HK-2 (cell line): ENCODE results near the gene AFP.

ENCODE experiments used
- DNase-seq: peaks from one replicate; pipeline ENCODE4 v3.0.0-alpha.2; 2018; ENCODE audit not compliant: unreplicated experiment

Gene AFP

GRCh38 chr4:73459048-73459421, 23.0 kb downstream of the AFP start:
- no peak for DNase-seq

DNA sequence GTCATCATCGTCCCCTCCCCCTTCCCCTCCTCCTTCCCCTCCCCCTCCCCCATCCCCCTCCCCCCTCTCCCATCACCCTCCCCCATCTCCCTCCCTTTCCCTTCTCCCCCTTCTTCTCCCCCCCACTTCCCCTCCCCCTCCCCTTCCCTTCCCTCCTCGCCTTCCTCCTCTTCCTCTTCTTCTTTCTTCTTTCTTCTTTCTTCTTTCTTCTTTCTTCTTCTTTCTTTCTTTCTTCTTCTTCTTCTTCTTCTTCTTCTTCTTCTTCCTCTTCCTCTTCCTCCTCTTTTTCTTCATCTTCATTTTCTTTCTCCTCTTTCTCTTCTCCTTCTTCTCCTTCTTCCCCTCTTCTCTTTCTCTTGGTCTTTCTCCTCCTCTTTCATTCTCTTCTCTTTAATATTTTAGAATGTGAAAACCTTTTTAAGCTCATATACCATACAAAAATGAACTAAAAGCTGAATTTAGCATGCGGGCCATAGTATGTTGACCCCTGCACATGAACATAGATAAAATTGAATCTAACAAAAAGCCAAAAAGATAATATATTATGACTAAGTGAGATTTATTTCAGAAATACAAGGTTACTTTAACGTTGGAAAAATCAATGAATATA, 25.0 kb downstream of the AFP start:
- DNase-seq, result no peak

DNA sequence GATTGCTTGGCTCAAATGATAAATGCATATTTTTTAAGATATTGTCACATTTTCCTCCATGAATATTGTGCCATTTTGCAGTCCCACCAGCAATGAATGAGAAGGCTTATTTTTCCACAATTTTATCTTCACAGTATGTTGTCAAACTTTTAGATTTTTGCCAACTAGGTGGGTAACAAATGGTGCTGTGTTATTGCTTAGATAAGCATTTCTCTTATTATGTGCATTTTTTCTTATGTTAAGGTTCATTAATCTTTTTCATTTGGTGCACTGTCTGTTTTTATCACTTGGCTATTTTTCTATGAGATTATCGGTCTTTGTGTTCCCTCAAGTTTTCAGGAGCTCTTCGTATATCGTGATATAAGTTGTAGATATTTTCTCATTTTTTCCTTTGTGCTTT, 32.1 kb downstream of the AFP start:
- DNase-seq, result no peak

DNA sequence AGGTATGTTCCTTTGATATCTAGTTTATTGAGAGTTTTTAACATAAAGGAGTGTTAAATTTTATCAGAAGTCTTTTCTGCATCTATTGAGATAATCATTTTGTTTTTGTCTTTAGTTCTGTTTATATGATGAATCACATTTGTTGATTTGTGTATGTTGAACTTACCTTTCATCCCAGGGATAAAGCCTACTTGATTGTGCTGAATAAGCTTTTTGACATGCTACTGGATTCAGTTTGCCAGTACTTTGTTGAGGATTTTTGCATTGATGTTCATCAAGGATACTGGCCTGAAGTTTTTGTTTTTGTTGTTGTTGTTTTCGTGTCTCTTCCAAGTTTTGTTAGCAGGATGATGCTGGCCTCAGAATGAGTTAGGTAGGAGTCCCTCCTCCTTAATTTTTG, 34.7 kb downstream of the AFP start:
- DNase-seq, result no peak

DNA sequence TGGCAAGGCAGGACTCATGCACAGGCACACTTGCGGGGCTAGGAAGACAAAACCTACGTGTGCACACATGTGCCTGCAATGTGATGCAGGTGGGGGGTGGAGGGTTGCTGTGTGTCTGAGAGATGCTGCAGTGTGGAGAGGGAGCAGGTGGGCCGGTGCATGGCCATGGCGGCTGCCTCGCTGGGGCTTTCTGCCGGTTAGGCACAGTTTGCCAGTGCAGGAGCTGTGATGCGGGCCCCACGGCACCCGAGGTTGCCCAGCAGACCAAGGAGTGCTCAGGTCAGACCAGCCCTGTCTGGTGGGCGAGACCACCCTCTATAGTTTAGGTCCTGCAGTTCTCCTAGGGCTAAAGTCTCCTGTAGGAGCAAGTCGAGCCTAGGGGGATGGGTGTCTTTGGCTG, 41.2 kb downstream of the AFP start:
- no peak for DNase-seq

- DNase-seq, result no peak
These were observed 43.3 kb downstream of the AFP start for GRCh38 chr4:73479323-73479722.

DNA sequence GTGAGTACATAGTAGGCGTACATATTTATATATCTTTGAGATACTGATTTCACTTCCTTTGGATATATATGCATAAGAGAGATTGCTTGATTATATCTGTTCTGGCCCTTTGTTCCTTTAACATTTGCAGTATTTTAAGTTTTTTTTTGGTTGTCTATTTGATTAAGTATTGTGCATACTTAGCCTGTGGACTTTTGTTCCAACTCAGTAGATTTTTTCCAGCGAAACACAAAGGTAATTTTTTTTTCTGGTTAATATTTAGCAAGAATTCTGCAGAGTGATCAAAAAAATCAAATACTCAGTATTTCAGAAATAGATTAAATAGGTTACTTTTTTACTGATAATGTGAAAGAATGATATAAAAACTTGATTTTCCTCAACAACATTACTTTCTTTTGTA, 45.3 kb downstream of the AFP start, which contains the start of gene AFM:
TSS of gene AFM (plus strand) at position 388 of the 400 bp plus-strand sequence. CDS start 31 bp downstream, outside the sequence.
- no peak for DNase-seq

- no peak for DNase-seq
These were observed 49.1 kb downstream of the AFP start for GRCh38 chr4:73485085-73485484.

- no peak for DNase-seq
These were observed 49.6 kb downstream of the AFP start for GRCh38 chr4:73485596-73485995.

DNA sequence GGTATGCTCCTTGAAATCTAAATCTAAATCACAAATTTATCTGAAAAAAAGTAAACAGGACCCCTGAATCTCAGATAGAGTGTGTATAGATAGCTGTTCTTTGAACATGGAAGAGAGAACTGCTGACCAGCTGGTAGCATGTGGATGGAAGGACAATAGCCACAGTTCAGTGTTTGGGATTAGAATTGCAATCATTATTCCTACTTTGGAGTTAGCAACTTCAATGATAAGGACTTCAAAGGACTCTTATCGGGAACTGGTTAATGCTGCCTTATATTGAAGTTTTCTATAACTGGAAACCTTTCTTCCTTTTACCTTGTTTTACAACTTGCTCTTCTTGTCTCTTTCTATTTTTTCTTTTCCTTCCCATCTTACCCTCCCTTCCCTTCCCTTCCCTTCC, 50.5 kb downstream of the AFP start:
- DNase-seq, result no peak

GRCh38 chr4:73487233-73487632, 51.2 kb downstream of the AFP start:
- DNase-seq, result no peak

DNA sequence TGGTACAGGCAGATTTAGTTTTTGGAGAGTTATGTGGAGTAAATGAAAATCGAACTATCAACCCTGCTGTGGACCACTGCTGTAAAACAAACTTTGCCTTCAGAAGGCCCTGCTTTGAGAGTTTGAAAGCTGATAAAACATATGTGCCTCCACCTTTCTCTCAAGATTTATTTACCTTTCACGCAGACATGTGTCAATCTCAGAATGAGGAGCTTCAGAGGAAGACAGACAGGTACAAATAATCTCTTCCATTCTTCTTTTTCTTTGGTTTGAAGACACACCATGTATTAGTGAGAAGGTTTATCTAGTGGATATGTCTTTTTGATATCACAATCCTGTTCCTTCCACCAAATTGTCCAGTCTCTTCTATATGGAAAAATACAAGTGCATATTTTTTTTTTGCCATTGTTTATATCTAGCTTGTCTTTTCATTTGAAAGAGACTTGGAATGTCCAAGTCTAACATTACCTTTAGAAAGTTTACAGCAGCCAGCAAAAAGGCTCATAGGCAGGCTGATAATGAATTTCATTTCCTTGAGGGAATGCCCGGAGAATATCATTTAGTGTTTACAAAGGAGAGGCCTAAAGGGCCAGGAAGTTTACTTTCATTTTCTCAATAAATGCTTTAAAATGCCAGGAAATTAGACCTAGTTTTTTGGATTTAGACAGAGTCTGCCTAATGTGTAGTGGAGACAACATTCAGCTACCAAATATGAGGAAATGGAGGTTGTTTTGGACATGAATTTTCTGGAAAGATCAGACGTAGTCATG, 64.2 kb downstream of the AFP start:
- DNase-seq, result no peak

DNA sequence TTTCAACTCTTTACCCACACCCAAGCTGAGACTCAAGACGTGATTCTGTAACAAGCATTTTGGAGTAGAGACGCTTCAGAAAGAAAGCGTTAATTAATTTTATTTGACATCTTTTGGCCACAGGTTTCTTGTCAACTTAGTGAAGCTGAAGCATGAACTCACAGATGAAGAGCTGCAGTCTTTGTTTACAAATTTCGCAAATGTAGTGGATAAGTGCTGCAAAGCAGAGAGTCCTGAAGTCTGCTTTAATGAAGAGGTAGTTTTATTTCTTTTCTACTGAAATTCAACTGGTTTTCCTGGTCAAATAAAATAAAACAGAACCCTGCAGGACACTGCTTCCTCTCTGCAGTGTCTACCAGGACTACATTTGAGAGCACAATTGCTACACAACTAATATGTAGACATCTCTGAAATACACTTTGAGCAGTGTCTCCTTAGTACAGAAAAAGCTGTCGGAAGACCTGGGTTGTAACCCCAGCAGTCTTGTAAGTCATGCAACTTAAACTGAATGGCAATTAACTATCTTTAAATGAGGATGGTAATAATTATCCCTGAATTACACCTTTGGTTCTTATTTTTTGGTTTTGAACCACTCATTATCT, 65.7 kb downstream of the AFP start:
- DNase-seq, result no peak

GRCh38 chr4:73505567-73505966, 69.5 kb downstream of the AFP start:
- no peak for DNase-seq
